Peyer's patch (tissue), 4 donors: Measurements from ENCODE around the gene GPR176.

ENCODE experiments used
- CTCF ChIP-seq, 6 experiments: fragments of 450-650 bp in 4 of 6; fragments of 200-600 bp in 2 of 6; sonication (generic) in 1 of 6; IDR thresholded peaks; one replicate each; pipeline ENCODE4 v1.5.1; 2017 to 2019; ENCODE audit warnings: antibody characterized with exemption in 6 of 6, mild to moderate bottlenecking in 3 of 6, moderate library complexity in 1 of 6
- POLR2A ChIP-seq, 2 donors: fragments of 450-650 bp; IDR thresholded peaks; one replicate each; pipeline ENCODE4 v1.5.1; 2017; ENCODE audit warnings: antibody characterized with exemption in 2 of 2, mild to moderate bottlenecking in 2 of 2, moderate library complexity in 2 of 2

GRCh38 chr15:39963786-39964185, 43.7 kb upstream of the GPR176 start:
- TF ChIP-seq CTCF (IDR thresholded peaks at IDR 0.05) (no peak), POLR2A (IDR thresholded peaks at IDR 0.05) (no peak)
